HepG2 (cell line): ENCODE results near the gene CREB3. TPM values are rescaled to one million over a fixed set of nuclear protein-coding genes. Genes with fewer than 3 reads are reported as not detected.
A peak's percentile ranks its signal among the peaks of the same experiment; 100 is the strongest.

Experiments
- ARID5B ChIP-seq: IDR thresholded peaks from 2 replicates; pipeline ENCODE4 v1.4.0; 2020; ENCODE audit warnings: mild to moderate bottlenecking, missing genetic modification reagents
- ARNT2 ChIP-seq: sonication (generic); formaldehyde crosslinking; IDR thresholded peaks from 2 replicates; pipeline ENCODE4 v1.8.0; 2022; ENCODE audit warnings: mild to moderate bottlenecking, low read depth, missing genetic modification reagents, moderate library complexity
- CENPBD1 ChIP-seq: sonication (generic); formaldehyde crosslinking; IDR thresholded peaks from 2 replicates; pipeline ENCODE4 v1.8.0; 2022; ENCODE audit warnings: missing genetic modification reagents, low read depth, mild to moderate bottlenecking, borderline replicate concordance
- FLYWCH1 ChIP-seq: sonication (generic); formaldehyde crosslinking; IDR thresholded peaks from 2 replicates; pipeline ENCODE4 v1.8.1; 2023; ENCODE audit warnings: mild to moderate bottlenecking, missing genetic modification reagents
- FOXA1 ChIP-seq, 2 experiments: fragments of 450-650 bp in 1 of 2; sonication (generic) in 1 of 2; formaldehyde crosslinking in 1 of 2; IDR thresholded peaks; 2 replicates each; pipeline versions ENCODE4 v1.4.0 to v1.6.1; 2016 to 2020; ENCODE audit warnings: missing genetic modification reagents in 1 of 2
- FOXP1 ChIP-seq, 2 experiments: fragments of 450-650 bp in 1 of 2; IDR thresholded peaks; 2 replicates each; pipeline ENCODE4 v1.6.1; 2017 to 2018; ENCODE audit warnings: antibody characterized with exemption in 1 of 2
- GTF3A ChIP-seq: sonication (generic); formaldehyde crosslinking; conservative IDR thresholded peaks from 2 replicates; pipeline ENCODE4 v1.4.0; 2020; ENCODE audit warnings: mild to moderate bottlenecking, missing genetic modification reagents
- ISX ChIP-seq: sonication (generic); formaldehyde crosslinking; conservative IDR thresholded peaks from 2 replicates; pipeline ENCODE4 v1.5.0; 2020; ENCODE audit warnings: missing genetic modification reagents
- KDM1A ChIP-seq: IDR thresholded peaks from 2 replicates; pipeline ENCODE4 v1.6.1; 2016; ENCODE audit warnings: missing compliant biosample characterization
- LCORL ChIP-seq, 2 experiments: fragments of 450-650 bp in 1 of 2; sonication (generic) in 1 of 2; formaldehyde crosslinking in 1 of 2; IDR thresholded peaks; 2 replicates each; pipeline versions ENCODE4 v1.5.0 to v1.6.1; 2017 to 2020; ENCODE audit warnings: antibody characterized with exemption in 1 of 2, missing genetic modification reagents in 1 of 2
- MTERF4 ChIP-seq: sonication (generic); formaldehyde crosslinking; IDR thresholded peaks from 2 replicates; pipeline ENCODE4 v1.8.0; 2023; ENCODE audit warnings: mild to moderate bottlenecking, missing genetic modification reagents
- NR2F1 ChIP-seq, 2 experiments: fragments of 450-650 bp in 1 of 2; formaldehyde crosslinking in 1 of 2; IDR thresholded peaks; 2 replicates each; pipeline versions ENCODE4 v1.5.0 to v1.6.1; 2016 to 2020; ENCODE audit warnings: mild to moderate bottlenecking in 1 of 2, missing compliant biosample characterization in 1 of 2, missing genetic modification reagents in 1 of 2, moderate library complexity in 1 of 2
- RBM39 ChIP-seq: fragments of 200-400 bp; formaldehyde crosslinking; IDR thresholded peaks from one replicate; pipeline ENCODE4 v1.6.1; 2018; ENCODE audit warnings: antibody characterized with exemption, mild to moderate bottlenecking, low read depth, low read length; ENCODE audit not compliant: poor library complexity, severe bottlenecking
- RFXANK ChIP-seq: IDR thresholded peaks from 2 replicates; pipeline ENCODE4 v1.6.1; 2016
- RXRB ChIP-seq: IDR thresholded peaks from 2 replicates; pipeline ENCODE4 v1.6.1; 2016; ENCODE audit warnings: borderline replicate concordance, missing genetic modification reagents, missing compliant biosample characterization
- SIN3B ChIP-seq: fragments of 150-350 bp; IDR thresholded peaks from 2 replicates; pipeline ENCODE4 v1.6.1; 2014; ENCODE audit warnings: low read length
- SP2 ChIP-seq: sonication (generic); formaldehyde crosslinking; IDR thresholded peaks from 2 replicates; pipeline ENCODE4 v1.5.1; 2020; ENCODE audit warnings: mild to moderate bottlenecking, missing genetic modification reagents
- SYNCRIP ChIP-seq: fragments of 200-400 bp; formaldehyde crosslinking; IDR thresholded peaks from 2 replicates; pipeline ENCODE4 v1.6.1; 2018; ENCODE audit warnings: mild to moderate bottlenecking, low read depth, low read length; ENCODE audit not compliant: insufficient read depth
- TARDBP ChIP-seq: sonication (generic); formaldehyde crosslinking; IDR thresholded peaks from 2 replicates; pipeline ENCODE4 v1.8.0; 2022; ENCODE audit warnings: mild to moderate bottlenecking, missing genetic modification reagents
- ZNF121 ChIP-seq: sonication (generic); formaldehyde crosslinking; IDR thresholded peaks from 2 replicates; pipeline ENCODE4 v1.5.0; 2020; ENCODE audit warnings: mild to moderate bottlenecking, missing genetic modification reagents
- ZNF446 ChIP-seq: sonication (generic); formaldehyde crosslinking; IDR thresholded peaks from 2 replicates; pipeline ENCODE4 v1.5.0; 2020; ENCODE audit warnings: mild to moderate bottlenecking, missing genetic modification reagents
- ZNF597 ChIP-seq: sonication (generic); formaldehyde crosslinking; IDR thresholded peaks from 2 replicates; pipeline ENCODE4 v1.5.0; 2020; ENCODE audit warnings: missing genetic modification reagents
- ZNF7 ChIP-seq: IDR thresholded peaks from 2 replicates; pipeline ENCODE4 v1.6.1; 2016; ENCODE audit warnings: missing biosample characterization, missing genetic modification reagents
- ZNF747 ChIP-seq: sonication (generic); formaldehyde crosslinking; IDR thresholded peaks from 2 replicates; pipeline ENCODE4 v1.8.1; 2023; ENCODE audit warnings: missing genetic modification reagents, mild to moderate bottlenecking, borderline replicate concordance
- ZNF891 ChIP-seq: sonication (generic); formaldehyde crosslinking; IDR thresholded peaks from 2 replicates; pipeline ENCODE4 v1.5.0; 2020; ENCODE audit warnings: mild to moderate bottlenecking, missing genetic modification reagents
- polyA plus RNA-seq, 8 experiments: library from polyadenylated mRNA; depleted of rRNA in 3 of 8; stranded (reverse) in 7 of 8; unstranded in 1 of 8; fragments of >200 nt; fragmentation: Illumina TruSeq in 4 of 8; extraction: Trizol in 4 of 8; gene quantifications; 2 replicates each; pipeline versions ENCODE4 v1.2.1 to v1.2.3, GENCODE V29; 2011 to 2016; ENCODE audit warnings: low read depth in 4 of 8, missing spikeins in 1 of 8, mixed read lengths in 1 of 8; ENCODE audit not compliant: insufficient read depth in 1 of 8
- total RNA-seq, 5 experiments: library from RNA; depleted of rRNA; stranded (reverse); fragments of >200 nt; fragmentation: Illumina TruSeq; extraction: Trizol; gene quantifications; 2 replicates each; pipeline ENCODE4 v1.2.3, GENCODE V29; 2016; ENCODE audit warnings: low read depth in 1 of 5

The CREB3 gene
- total and polyA plus RNA-seq, 2 of the 13 experiments (the other 11 are each of a cell fraction or from before 2014, with no cell fraction given), result 11.1 to 34.2 TPM

GRCh38 chr9:35732185-35732799 lies at the start of gene CREB3, which contains the start of gene TLN1 (continued):
- no peak for TF ChIP-seq ZNF7 (CRISPR knock-in tag)
- TF ChIP-seq SYNCRIP, result no peak
- peak; percentile 93 for TF ChIP-seq ZNF891 (CRISPR knock-in tag)
- TF ChIP-seq ISX, result 0 out of 2 replicates have a peak, but pooled peaks have one; percentile 47
- TF ChIP-seq ZNF597 (CRISPR knock-in tag), result no peak
- TF ChIP-seq KDM1A (CRISPR knock-in tag), result no peak
- TF ChIP-seq GTF3A (CRISPR knock-in tag), result no peak
- TF ChIP-seq RFXANK (CRISPR knock-in tag), result no peak
- no peak for TF ChIP-seq ZNF121
- peak in 1 of 2 experiments; percentile 16; a peak in 1 of 4 replicates for TF ChIP-seq NR2F1 (CRISPR knock-in tag; IDR thresholded peaks at IDR 0.05)
- peak; percentile 70 for TF ChIP-seq SP2 (CRISPR knock-in tag)
- TF ChIP-seq FLYWCH1 (CRISPR knock-in tag), result no peak
- peak; percentile 96 for TF ChIP-seq TARDBP (CRISPR knock-in tag)
- TF ChIP-seq ZNF747 (CRISPR knock-in tag), result 0 out of 2 replicates have a peak, but pooled peaks have one; percentile 66
- no peak for TF ChIP-seq FOXA1 (IDR thresholded peaks at IDR 0.05)
- no peak for TF ChIP-seq FOXA1 (CRISPR knock-in tag; IDR thresholded peaks at IDR 0.05)
- peak; percentile 93 for TF ChIP-seq RBM39
- TF ChIP-seq SIN3B, result no peak
- TF ChIP-seq RXRB, result no peak; the same call in 1 of the 2 replicates
- TF ChIP-seq CENPBD1 (CRISPR knock-in tag), result no peak
- TF ChIP-seq FOXP1 (IDR thresholded peaks at IDR 0.05), result no peak
- peak; percentile 13; the same call in 1 of the 2 replicates for TF ChIP-seq FOXP1 (CRISPR knock-in tag; IDR thresholded peaks at IDR 0.05)
- no peak for TF ChIP-seq ARID5B (CRISPR knock-in tag)
- no peak for TF ChIP-seq ZNF446 (CRISPR knock-in tag)
- TF ChIP-seq LCORL (IDR thresholded peaks at IDR 0.05), result no peak
- peak; percentile 79 for TF ChIP-seq LCORL (CRISPR knock-in tag; IDR thresholded peaks at IDR 0.05)
- TF ChIP-seq ARNT2 (CRISPR knock-in tag), result peak; percentile 75
- TF ChIP-seq MTERF4 (CRISPR knock-in tag), result no peak
